H1 (cell line): ENCODE results near the gene METTL8. TPM values are rescaled to one million over a fixed set of nuclear protein-coding genes. Genes with fewer than 3 reads are reported as not detected.

Experiments used
- CTCF ChIA-PET: fragments of 300-600 bp; sonication (Branson Sonifier 250); formaldehyde crosslinking; loops from one replicate; lab custom pipeline; 2021; ENCODE audit not compliant: partially characterized antibody; lab: Charles Lee
- POLR2A ChIA-PET: fragments of 300-600 bp; sonication (Branson Sonifier 250); formaldehyde crosslinking; loops from one replicate; lab custom pipeline; 2021; ENCODE audit warnings: inconsistent platforms; ENCODE audit not compliant: partially characterized antibody; lab: Charles Lee
- DNase-seq, 2 experiments: peaks; one replicate each; pipeline versions ENCODE4 v3.0.0 to v3.0.0-alpha.2; 2010 to 2022; ENCODE audit warnings: low spot score in 2 of 2, low read depth in 1 of 2, mixed read lengths in 1 of 2
- FAIRE-seq: peaks from 2 replicates; lab custom pipeline; 2011; peaks lifted over from hg19 to GRCh38; lab: Jason Lieb, UNC
- H2AFZ ChIP-seq: 2 replicates; pipeline ENCODE4 v1.8.1; 2012; ENCODE audit warnings: low read length, inconsistent platforms
- H2AK5ac ChIP-seq: 2 replicates; pipeline ENCODE4 v1.6.1; 2013; ENCODE audit warnings: low read depth, low read length
- H2BK120ac ChIP-seq: replicated peaks from 2 replicates; pipeline ENCODE3; 2013; ENCODE audit warnings: low read depth, low read length, inconsistent platforms
- H2BK12ac ChIP-seq: 2 replicates; pipeline ENCODE4 v1.6.1; 2013; ENCODE audit warnings: low read depth, low read length
- H2BK15ac ChIP-seq: 2 replicates; pipeline ENCODE4 v1.6.1; 2013; ENCODE audit warnings: low read length
- H2BK20ac ChIP-seq: 2 replicates; pipeline ENCODE4 v1.6.1; 2013; ENCODE audit warnings: low read length
- H2BK5ac ChIP-seq: 2 replicates; pipeline ENCODE4 v1.6.1; 2013; ENCODE audit warnings: low read depth, low read length
- H3K14ac ChIP-seq: 2 replicates; pipeline ENCODE4 v1.6.1; 2013; ENCODE audit warnings: inconsistent platforms; ENCODE audit not compliant: insufficient read length
- H3K18ac ChIP-seq: 2 replicates; pipeline ENCODE4 v1.6.1; 2013; ENCODE audit warnings: low read length; ENCODE audit errors: extremely low read depth
- H3K23ac ChIP-seq: 2 replicates; pipeline ENCODE4 v1.6.1; 2013; ENCODE audit warnings: inconsistent platforms; ENCODE audit not compliant: insufficient read length
- H3K23me2 ChIP-seq: 2 replicates; pipeline ENCODE4 v1.6.1; 2013; ENCODE audit warnings: low read depth, low read length
- H3K27ac ChIP-seq: 2 replicates; pipeline ENCODE4 v1.6.1; 2011; ENCODE audit warnings: low read depth, low read length, inconsistent platforms
- H3K27me3 ChIP-seq, 4 experiments: replicated peaks in 1 of 4; 1 replicate in 1 of 4; 2 replicates in 3 of 4; pipeline versions ENCODE4 v1.6.1 to v1.8.1; 2011 to 2013; ENCODE audit warnings: low read length in 3 of 4, mild to moderate bottlenecking in 3 of 4, inconsistent platforms in 2 of 4, mixed read lengths in 2 of 4, moderate library complexity in 1 of 4; ENCODE audit not compliant: control insufficient read depth in 3 of 4, insufficient read depth in 3 of 4; ENCODE audit errors: extremely low read depth in 1 of 4
- H3K36me3 ChIP-seq, 4 experiments: 2 replicates each; pipeline versions ENCODE4 v1.6.1 to v1.8.1; 2011 to 2013; ENCODE audit warnings: mild to moderate bottlenecking in 4 of 4, low read length in 3 of 4, moderate library complexity in 2 of 4, control low read depth in 1 of 4, inconsistent platforms in 1 of 4; ENCODE audit not compliant: insufficient read depth in 4 of 4, control insufficient read depth in 2 of 4
- H3K4ac ChIP-seq: replicated peaks from 2 replicates; pipeline ENCODE3; 2013; ENCODE audit warnings: low read length, low read depth, mixed read lengths, inconsistent platforms; ENCODE audit not compliant: insufficient read length
- H3K4me1 ChIP-seq, 4 experiments: replicated peaks in 1 of 4; 1 replicate in 1 of 4; 2 replicates in 3 of 4; pipeline versions ENCODE4 v1.6.1 to v1.8.1; 2011 to 2013; ENCODE audit warnings: low read length in 3 of 4, inconsistent platforms in 2 of 4, mixed read lengths in 1 of 4; ENCODE audit not compliant: insufficient read depth in 4 of 4, control insufficient read depth in 3 of 4
- H3K4me2 ChIP-seq, 2 experiments: 2 replicates each; pipeline versions ENCODE4 v1.6.1 to v1.8.1; 2011 to 2013; ENCODE audit warnings: low read depth in 2 of 2, low read length in 2 of 2, control low read depth in 1 of 2, inconsistent platforms in 1 of 2, mild to moderate bottlenecking in 1 of 2; ENCODE audit not compliant: insufficient read depth in 1 of 2
- H3K4me3 ChIP-seq, 4 experiments: fragments of 200-600, 300-600 bp in 1 of 4; sonication (generic), shearing (Covaris generic), sonication (Bioruptor Twin) in 1 of 4; 2 replicates each; pipeline versions ENCODE4 v1.5.1 to v1.8.1; 2011 to 2016; ENCODE audit warnings: low read length in 4 of 4, low read depth in 3 of 4, control low read depth in 2 of 4, inconsistent platforms in 2 of 4, mild to moderate bottlenecking in 2 of 4, mixed read lengths in 1 of 4, moderate library complexity in 1 of 4; ENCODE audit not compliant: insufficient read depth in 2 of 4; ENCODE audit errors: extremely low read depth in 1 of 4
- H3K56ac ChIP-seq: replicated peaks from 2 replicates; pipeline ENCODE3; 2013; ENCODE audit warnings: low read depth, mild to moderate bottlenecking, mixed read lengths, low read length, inconsistent platforms; ENCODE audit not compliant: insufficient read length
- H3K79me1 ChIP-seq: 2 replicates; pipeline ENCODE4 v1.6.1; 2013; ENCODE audit warnings: low read depth, low read length, control low read depth
- H3K79me2 ChIP-seq, 2 experiments: 2 replicates each; pipeline versions ENCODE4 v1.6.1 to v1.8.1; 2012 to 2013; ENCODE audit warnings: low read length in 2 of 2, mild to moderate bottlenecking in 2 of 2, inconsistent platforms in 1 of 2; ENCODE audit not compliant: insufficient read depth in 2 of 2, control insufficient read depth in 1 of 2
- H3K9ac ChIP-seq, 4 experiments: replicated peaks in 1 of 4; 1 replicate in 1 of 4; 2 replicates in 3 of 4; pipeline versions ENCODE4 v1.6.1 to v1.8.1; 2011 to 2013; ENCODE audit warnings: low read depth in 3 of 4, low read length in 3 of 4, control low read depth in 2 of 4, mild to moderate bottlenecking in 2 of 4, moderate library complexity in 2 of 4, inconsistent platforms in 1 of 4; ENCODE audit errors: extremely low read depth in 1 of 4
- H3K9me3 ChIP-seq, 2 experiments: 2 replicates each; pipeline versions ENCODE4 v1.6.1 to v1.8.1; 2012 to 2013; ENCODE audit warnings: mild to moderate bottlenecking in 2 of 2, moderate library complexity in 2 of 2, control low read depth in 1 of 2, inconsistent platforms in 1 of 2, low read depth in 1 of 2, low read length in 1 of 2, mixed read lengths in 1 of 2; ENCODE audit not compliant: insufficient read depth in 2 of 2
- H4K20me1 ChIP-seq, 2 experiments: replicated peaks in 1 of 2; 2 replicates each; pipeline versions ENCODE3 to v1.8.1; 2011 to 2013; ENCODE audit warnings: inconsistent platforms in 2 of 2, low read length in 2 of 2, mild to moderate bottlenecking in 1 of 2; ENCODE audit not compliant: insufficient read depth in 2 of 2, control insufficient read depth in 1 of 2
- H4K5ac ChIP-seq: 2 replicates; pipeline ENCODE4 v1.6.1; 2013; ENCODE audit warnings: low read length, low read depth, mixed read lengths, inconsistent platforms; ENCODE audit not compliant: insufficient read length
- H4K8ac ChIP-seq: 2 replicates; pipeline ENCODE4 v1.8.0; 2013; ENCODE audit warnings: mild to moderate bottlenecking, moderate library complexity, low read length, inconsistent platforms; ENCODE audit not compliant: insufficient read depth; ENCODE audit errors: extremely low read depth
- H4K91ac ChIP-seq: replicated peaks from 2 replicates; pipeline ENCODE3; 2013; ENCODE audit warnings: low read length, mixed read lengths, inconsistent platforms; ENCODE audit not compliant: insufficient read length
- CBX5 ChIP-seq: fragments of 300-800, 300-1000 bp; sonication (generic); IDR thresholded peaks from 2 replicates; pipeline ENCODE4 v1.7.1; 2016; ENCODE audit warnings: antibody characterized with exemption, low read length, low read depth
- CEBPB ChIP-seq: IDR thresholded peaks from 2 replicates; pipeline ENCODE4 v1.6.1; 2012; ENCODE audit warnings: low read depth, low read length
- EZH2 ChIP-seq: fragments of 200-600 bp; sonication (generic); IDR thresholded peaks from 2 replicates; pipeline ENCODE4 v1.7.1; 2012; ENCODE audit warnings: low read depth, mild to moderate bottlenecking, moderate library complexity, low read length, inconsistent platforms; ENCODE audit not compliant: severe bottlenecking
- GTF2F1 ChIP-seq: IDR thresholded peaks from 2 replicates; pipeline ENCODE4 v1.6.1; 2012; ENCODE audit warnings: low read depth, low read length, improper control_type of control experiment, borderline replicate concordance
- POLR2A ChIP-seq, 2 experiments: IDR thresholded peaks; 1 replicate in 1 of 2; 2 replicates in 1 of 2; pipeline ENCODE4 v1.6.1; 2011; ENCODE audit warnings: low read depth in 2 of 2, low read length in 2 of 2, mild to moderate bottlenecking in 2 of 2; ENCODE audit errors: control extremely low read depth in 1 of 2
- POLR2AphosphoS5 ChIP-seq: IDR thresholded peaks from 2 replicates; pipeline ENCODE4 v1.6.1; 2011; ENCODE audit warnings: low read depth, low read length
- RNF2 ChIP-seq: fragments of 200-900, 300-1000 bp; sonication (generic); IDR thresholded peaks from 2 replicates; pipeline ENCODE4 v1.7.1; 2016; ENCODE audit warnings: borderline replicate concordance, low read depth, mild to moderate bottlenecking, antibody characterized with exemption, low read length; ENCODE audit not compliant: poor library complexity, severe bottlenecking; ENCODE audit errors: missing control alignments
- SP2 ChIP-seq: IDR thresholded peaks from 2 replicates; pipeline ENCODE4 v1.6.1; 2012; ENCODE audit warnings: mild to moderate bottlenecking, low read length, inconsistent platforms
- SRF ChIP-seq: IDR thresholded peaks from 2 replicates; pipeline ENCODE4 v1.6.1; 2011; ENCODE audit warnings: mild to moderate bottlenecking, low read depth, low read length, moderate library complexity
- SUZ12 ChIP-seq: fragments of 200-600 bp; sonication (generic); IDR thresholded peaks from 2 replicates; pipeline ENCODE4 v1.6.1; 2012; ENCODE audit warnings: mild to moderate bottlenecking, inconsistent platforms, low read length, moderate library complexity, mixed read lengths
- ZNF274 ChIP-seq: IDR thresholded peaks from 2 replicates; pipeline ENCODE4 v1.7.0; 2012; ENCODE audit warnings: low read length, borderline replicate concordance; ENCODE audit errors: extremely low read depth
- WGBS, 2 experiments: shearing (Covaris generic) in 1 of 2; methylation state at CpG; one replicate each; pipeline versions ENCODE4 v1.1.6 to v1.1.7; 2013 to 2015; ENCODE audit warnings: low lambda C conversion rate in 2 of 2, mixed read lengths in 2 of 2, inconsistent platforms in 1 of 2, low coverage in 1 of 2, missing lambda C conversion rate in 1 of 2; ENCODE audit not compliant: insufficient replicate concordance in 2 of 2, insufficient coverage in 1 of 2, insufficient read length in 1 of 2; ENCODE audit errors: extremely low coverage in 1 of 2, missing lambda C conversion rate in 1 of 2; 5-methylcytosine and 5-hydroxymethylcytosine counted together
- polyA plus RNA-seq, 7 experiments: library from polyadenylated mRNA; depleted of rRNA in 3 of 7; stranded (reverse) in 5 of 7; unstranded in 2 of 7; fragments of >200 nt in 5 of 7; fragments of 200-250 nt in 2 of 7; gene quantifications; 1 replicate in 5 of 7; 2 replicates in 1 of 7; 4 replicates in 1 of 7; pipeline versions ENCODE4 v1.2.1 to v1.2.3, GENCODE V29; 2011 to 2013; ENCODE audit warnings: missing spikeins in 2 of 7, mixed read lengths in 2 of 7
- total RNA-seq: library from RNA; stranded (reverse); fragmentation: NEBNext Ultra II Directional; extraction: Animal tissue kit (Norgen Biotek cat#: 25700); gene quantifications from 2 replicates; pipeline ENCODE4 v1.2.1, GENCODE V29; 2021
- TF ChIP-seq, protein P1 (sequence below): IDR thresholded peaks from 2 replicates; pipeline ENCODE4 v1.6.1; 2012; ENCODE audit warnings: inconsistent platforms
- TF ChIP-seq, protein P2 (sequence below): IDR thresholded peaks from 2 replicates; pipeline ENCODE4 v1.6.1; 2012; ENCODE audit warnings: inconsistent platforms

METTL8 gene
- total and polyA plus RNA-seq, 2 of the 8 experiments (the other 6 are each of a cell fraction or from before 2014, with no cell fraction given), result 17.6 to 79.7 TPM

DNA sequence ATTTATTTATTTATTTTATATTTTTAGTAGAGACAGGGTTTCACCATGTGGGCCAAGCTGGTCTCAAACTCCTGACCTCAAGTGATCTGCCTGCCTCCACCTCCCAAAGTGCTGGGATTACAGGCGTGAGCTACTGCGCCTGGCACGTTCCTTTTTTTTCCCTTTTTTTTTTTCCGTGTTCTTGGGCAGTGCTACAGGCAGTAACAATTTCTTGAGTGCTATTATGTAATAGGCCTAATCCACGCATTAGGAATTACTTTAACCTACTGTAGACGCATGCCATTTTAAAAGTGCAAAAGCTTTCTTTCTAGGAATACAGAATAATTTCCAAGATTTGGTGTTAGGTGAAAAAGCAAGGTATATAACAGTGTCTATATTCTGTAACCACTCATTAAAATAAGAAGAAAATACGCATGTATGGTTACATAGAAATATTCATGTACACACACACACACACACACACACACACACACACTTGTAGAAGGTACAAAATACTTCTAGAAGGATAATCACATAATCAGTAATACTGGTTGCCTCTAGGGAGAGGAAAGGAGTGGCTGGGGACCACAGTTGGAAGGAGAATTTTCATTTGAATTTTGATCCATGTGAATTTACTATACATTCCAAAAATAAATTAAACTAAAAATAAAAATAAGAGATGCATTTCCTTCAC lies 92.3 kb downstream of the METTL8 start:
- Histone ChIP-seq H3K23me2 (no peaks in the 10 kb centered on the region), H2AFZ (no peak overlapping the region), H3K4ac (no peak overlapping the region), H3K79me2 (no peaks in the 10 kb centered on the region), H2BK20ac (no peak overlapping the region), H2BK5ac (no peak overlapping the region), H4K5ac (no peak overlapping the region), H3K14ac (no peak overlapping the region), H3K36me3 (no peaks in the 10 kb centered on the region), H3K9ac (no peak overlapping the region), H3K79me1 (no peaks in the 10 kb centered on the region), H3K56ac (no peak overlapping the region), H3K27ac (no peak overlapping the region), H3K27me3 (no peaks in the 10 kb centered on the region), H2BK120ac (no peak overlapping the region), H2AK5ac (no peak overlapping the region), H4K8ac (no peak overlapping the region), H3K23ac (no peak overlapping the region), H3K9me3 (no peaks in the 10 kb centered on the region), H2BK15ac (no peak overlapping the region), H2BK12ac (no peak overlapping the region), H3K4me1 (no peaks in the 10 kb centered on the region), H3K4me2 (no peak overlapping the region), H4K20me1 (no peaks in the 10 kb centered on the region), H3K4me3 (no peak overlapping the region), H3K18ac (no peak overlapping the region), H4K91ac (no peak overlapping the region)
- ChIA-PET CTCF (interaction anchor here (0.6 kb wide), 1 partner anchor 10 kb away, joined by 3 read pairs; no protein-coding TSS in a partner anchor), POLR2A (no interaction called here)
- no peak for FAIRE-seq
- WGBS, 2 experiments, result 89% methylated on average over 7 of the region's 7 CpGs; no CpG with 5 or more reads in 1 of the 2 experiments
- no peak for DNase-seq
- TF ChIP-seq CEBPB (no peak), RNF2 (no peak), SP2 (no peak), POLR2A (IDR thresholded peaks at IDR 0.05; ENCODE audit: control extremely low read depth in 1 of 2, low read depth in 2 of 2, low read length in 2 of 2) (no peak), SRF (no peak), ZNF274 (no peak), CBX5 (no peak), POLR2AphosphoS5 (no peak), GTF2F1 (no peak), EZH2 (no peak), SUZ12 (no peak)
- TF ChIP-seq, protein P1, sequence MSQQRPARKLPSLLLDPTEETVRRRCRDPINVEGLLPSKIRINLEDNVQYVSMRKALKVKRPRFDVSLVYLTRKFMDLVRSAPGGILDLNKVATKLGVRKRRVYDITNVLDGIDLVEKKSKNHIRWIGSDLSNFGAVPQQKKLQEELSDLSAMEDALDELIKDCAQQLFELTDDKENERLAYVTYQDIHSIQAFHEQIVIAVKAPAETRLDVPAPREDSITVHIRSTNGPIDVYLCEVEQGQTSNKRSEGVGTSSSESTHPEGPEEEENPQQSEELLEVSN, result no peak
- TF ChIP-seq, protein P2, sequence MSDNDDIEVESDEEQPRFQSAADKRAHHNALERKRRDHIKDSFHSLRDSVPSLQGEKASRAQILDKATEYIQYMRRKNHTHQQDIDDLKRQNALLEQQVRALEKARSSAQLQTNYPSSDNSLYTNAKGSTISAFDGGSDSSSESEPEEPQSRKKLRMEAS, result no peak
